Esophagus muscularis mucosa (tissue), 4 donors: ENCODE measurements around the gene GMDS. TPM values are rescaled to one million over a fixed set of nuclear protein-coding genes. Genes with fewer than 3 reads are reported as not detected.

ENCODE experiments used
- DNase-seq: peaks from one replicate; pipeline ENCODE4 v3.0.0-alpha.2; 2017; ENCODE audit errors: extremely low spot score
- H3K27ac ChIP-seq, 4 donors: fragments of 200-600 bp; sonication (generic); replicated peaks in 1 of 4; 1 replicate in 3 of 4; 2 replicates in 1 of 4; pipeline ENCODE4 v1.5.1; 2016 to 2019; ENCODE audit warnings: mild to moderate bottlenecking in 1 of 4
- H3K27me3 ChIP-seq, 4 donors: fragments of 200-600 bp; sonication (generic); one replicate each; pipeline versions ENCODE4 v1.5.1 to v1.6.0; 2016 to 2019
- H3K36me3 ChIP-seq, 4 donors: fragments of 200-600 bp; sonication (generic); one replicate each; pipeline ENCODE4 v1.5.1; 2016 to 2019
- H3K4me1 ChIP-seq, 4 donors: fragments of 200-600 bp; sonication (generic); one replicate each; pipeline ENCODE4 v1.5.1; 2016 to 2019
- H3K4me3 ChIP-seq, 4 donors: fragments of 200-600 bp; sonication (generic); 1 replicate in 2 of 4; 2 replicates in 2 of 4; pipeline ENCODE4 v1.5.1; 2016 to 2019; ENCODE audit warnings: mild to moderate bottlenecking in 4 of 4, moderate library complexity in 1 of 4
- H3K9me3 ChIP-seq, 4 donors: fragments of 200-600 bp; sonication (generic); 1 replicate in 3 of 4; 2 replicates in 1 of 4; pipeline ENCODE4 v1.5.1; 2016 to 2019
- EP300 ChIP-seq: sonication (generic); formaldehyde crosslinking; IDR thresholded peaks from one replicate; pipeline ENCODE4 v1.6.1; 2017; ENCODE audit warnings: antibody characterized with exemption
- POLR2A ChIP-seq: fragments of 450-650 bp; IDR thresholded peaks from one replicate; pipeline ENCODE4 v1.6.1; 2017; ENCODE audit warnings: antibody characterized with exemption, moderate library complexity, mild to moderate bottlenecking, low read depth
- POLR2AphosphoS5 ChIP-seq, 2 donors: sonication (generic); formaldehyde crosslinking; IDR thresholded peaks; one replicate each; pipeline ENCODE4 v1.6.1; 2017; ENCODE audit warnings: antibody characterized with exemption in 2 of 2
- WGBS: methylation state at CpG from one replicate; pipeline ENCODE4 v1.1.5; 2018; 5-methylcytosine and 5-hydroxymethylcytosine counted together
- intact Hi-C: fragments of 100-400 bp; cut with DNase I; formaldehyde crosslinking; loops from one replicate; pipeline ENCODE4 v1.15.1; 2023
- total RNA-seq, 4 donors: library from RNA; depleted of rRNA; stranded (reverse); fragments of >200 nt; gene quantifications; one replicate each; pipeline versions ENCODE4 v1.1.0 to v1.2.1, GENCODE V29; 2016
- TF ChIP-seq, protein P1 (sequence below), 3 experiments: fragments of 200-600 bp in 2 of 3; fragments of 450-650 bp in 1 of 3; sonication (generic) in 2 of 3; IDR thresholded peaks; one replicate each; pipeline ENCODE4 v1.5.1; 2017 to 2019; ENCODE audit warnings: antibody characterized with exemption in 3 of 3, mild to moderate bottlenecking in 2 of 3, moderate library complexity in 1 of 3

The GMDS gene
- total RNA-seq, 4 donors from 2014 or later: 3.6 to 14.1 (median 6.0) TPM

DNA sequence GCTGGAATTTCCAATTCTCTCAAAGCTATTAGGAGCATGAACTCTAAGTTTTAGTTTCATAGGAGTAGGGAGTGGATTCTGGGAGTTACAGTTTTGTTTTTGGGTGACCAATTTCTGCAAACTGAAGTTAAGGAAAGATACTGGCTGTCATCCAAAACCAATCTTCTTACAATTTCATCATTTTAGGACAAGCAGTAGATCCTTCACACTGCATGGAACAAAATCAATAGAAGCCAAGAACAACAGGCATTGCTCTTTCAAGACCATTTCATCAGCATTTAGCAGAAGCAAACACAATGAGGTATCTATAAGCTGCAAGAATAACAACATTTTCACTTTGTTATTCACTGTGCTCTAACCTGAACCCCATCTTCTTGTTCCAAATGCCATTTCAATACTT lies 173.0 kb downstream of the GMDS start:
- Histone ChIP-seq H3K4me1 (no peaks in the 10 kb centered on the region), H3K4me3 (no peak overlapping the region), H3K9me3 (no peaks in the 10 kb centered on the region), H3K36me3 (no peaks in the 10 kb centered on the region), H3K27ac (no peak overlapping the region), H3K27me3 (no peaks in the 10 kb centered on the region)
- TF ChIP-seq, protein P1, sequence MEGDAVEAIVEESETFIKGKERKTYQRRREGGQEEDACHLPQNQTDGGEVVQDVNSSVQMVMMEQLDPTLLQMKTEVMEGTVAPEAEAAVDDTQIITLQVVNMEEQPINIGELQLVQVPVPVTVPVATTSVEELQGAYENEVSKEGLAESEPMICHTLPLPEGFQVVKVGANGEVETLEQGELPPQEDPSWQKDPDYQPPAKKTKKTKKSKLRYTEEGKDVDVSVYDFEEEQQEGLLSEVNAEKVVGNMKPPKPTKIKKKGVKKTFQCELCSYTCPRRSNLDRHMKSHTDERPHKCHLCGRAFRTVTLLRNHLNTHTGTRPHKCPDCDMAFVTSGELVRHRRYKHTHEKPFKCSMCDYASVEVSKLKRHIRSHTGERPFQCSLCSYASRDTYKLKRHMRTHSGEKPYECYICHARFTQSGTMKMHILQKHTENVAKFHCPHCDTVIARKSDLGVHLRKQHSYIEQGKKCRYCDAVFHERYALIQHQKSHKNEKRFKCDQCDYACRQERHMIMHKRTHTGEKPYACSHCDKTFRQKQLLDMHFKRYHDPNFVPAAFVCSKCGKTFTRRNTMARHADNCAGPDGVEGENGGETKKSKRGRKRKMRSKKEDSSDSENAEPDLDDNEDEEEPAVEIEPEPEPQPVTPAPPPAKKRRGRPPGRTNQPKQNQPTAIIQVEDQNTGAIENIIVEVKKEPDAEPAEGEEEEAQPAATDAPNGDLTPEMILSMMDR (IDR thresholded peaks at IDR 0.05): no peak
- TF ChIP-seq POLR2A: no peak
- no peak for TF ChIP-seq EP300
- TF ChIP-seq POLR2AphosphoS5 (IDR thresholded peaks at IDR 0.05): no peak
- intact Hi-C loops: no loop called here
- no peak for DNase-seq

DNA sequence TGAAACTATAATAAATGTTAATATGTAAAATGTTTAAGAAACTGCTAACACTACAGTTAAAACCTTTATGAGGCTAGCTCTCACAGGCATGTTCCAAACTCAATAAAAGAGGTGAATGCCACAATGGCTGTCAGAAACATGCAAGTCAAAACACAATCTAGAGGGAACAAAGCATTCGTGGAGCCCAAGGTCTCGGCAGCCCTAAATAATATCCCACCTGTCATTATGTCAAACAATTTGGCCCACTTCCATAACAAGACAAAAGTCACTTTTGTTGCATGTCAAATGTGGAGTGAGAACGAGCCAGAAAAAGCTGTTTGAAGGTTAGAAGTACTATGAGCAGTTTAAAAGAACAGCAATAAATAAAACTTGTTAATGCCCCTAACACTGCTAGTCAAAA lies 181.9 kb downstream of the GMDS start:
- 53% methylated on average over 3 of the region's 3 CpGs for WGBS
- H3K27ac ChIP-seq: no peak overlapping the region
- TF ChIP-seq EP300 (no peak), POLR2AphosphoS5 (IDR thresholded peaks at IDR 0.05) (no peak), POLR2A (no peak)
- TF ChIP-seq, protein P1 (IDR thresholded peaks at IDR 0.05): no peak

DNA sequence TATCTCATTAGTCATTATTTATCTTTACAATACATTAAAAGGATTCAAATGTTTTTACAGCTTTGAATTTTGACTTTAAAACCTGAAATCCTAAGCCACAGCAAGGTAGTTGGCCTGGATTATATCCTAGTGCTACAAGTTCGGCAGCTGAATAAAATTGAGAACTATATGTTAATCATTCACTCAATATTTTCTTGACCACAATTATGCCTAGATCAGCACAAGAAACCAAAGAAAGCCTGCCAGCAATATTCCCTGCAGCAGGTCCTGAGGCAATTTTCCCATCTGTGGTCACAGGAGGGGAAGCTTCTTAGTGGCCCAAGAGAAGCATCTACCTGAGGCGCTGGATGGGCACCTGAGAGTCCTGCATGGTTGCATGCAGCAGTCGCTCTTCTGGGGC lies 183.5 kb downstream of the GMDS start:
- H3K4me1 ChIP-seq: peaks cover 0 to 4% (median 2%) of the 10 kb centered on the region in 4 donors
- no peaks in the 10 kb centered on the region for H3K27me3 ChIP-seq
- no peak for DNase-seq
- TF ChIP-seq EP300: no peak
- no peak for TF ChIP-seq POLR2AphosphoS5 (IDR thresholded peaks at IDR 0.05)
- no peak for TF ChIP-seq POLR2A
- TF ChIP-seq, protein P1 (IDR thresholded peaks at IDR 0.05): no peak
- H3K36me3 ChIP-seq: no peaks in the 10 kb centered on the region
- 95% methylated on average over 3 of the region's 3 CpGs for WGBS
- no peak overlapping the region for H3K4me3 ChIP-seq
- no peak overlapping the region for H3K27ac ChIP-seq
- H3K9me3 ChIP-seq: no peaks in the 10 kb centered on the region
- intact Hi-C loops: no loop called here

More for the DNA sequence above, 181.9 kb downstream of the GMDS start:
- Histone ChIP-seq H3K4me3 (no peak overlapping the region), H3K27me3 (no peaks in the 10 kb centered on the region), H3K9me3 (no peaks in the 10 kb centered on the region), H3K36me3 (no peaks in the 10 kb centered on the region), H3K4me1 (peaks cover 0 to 4% (median 2%) of the 10 kb centered on the region in 4 donors)
- DNase-seq: no peak
- intact Hi-C loops: no loop called here

DNA sequence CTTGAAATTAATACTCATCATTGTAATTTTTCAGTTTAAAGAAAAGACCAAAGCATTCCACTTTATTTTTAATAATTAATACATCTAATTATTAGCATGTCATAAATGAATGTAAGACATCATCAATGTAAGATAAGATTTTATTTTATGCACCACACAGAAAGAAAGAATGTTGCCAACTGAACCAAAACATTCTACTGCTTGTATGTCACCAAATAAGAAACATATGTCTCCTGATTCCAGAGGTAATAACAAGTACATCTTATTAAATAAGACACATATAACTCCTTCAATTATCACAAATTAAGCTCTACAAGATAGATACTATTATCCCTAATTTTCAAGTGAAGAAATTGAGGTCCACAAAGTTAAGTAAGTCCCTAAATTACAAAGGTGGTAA lies 189.5 kb downstream of the GMDS start:
- H3K4me1 ChIP-seq: no peaks in the 10 kb centered on the region
- TF ChIP-seq, protein P1 (IDR thresholded peaks at IDR 0.05): no peak
- TF ChIP-seq EP300 (no peak), POLR2A (no peak), POLR2AphosphoS5 (IDR thresholded peaks at IDR 0.05) (no peak)
- no peaks in the 10 kb centered on the region for H3K36me3 ChIP-seq
- no peak for DNase-seq
- no peaks in the 10 kb centered on the region for H3K27me3 ChIP-seq
- H3K9me3 ChIP-seq: no peaks in the 10 kb centered on the region
- intact Hi-C loops: no loop called here
- no peak overlapping the region for H3K4me3 ChIP-seq
- no peak overlapping the region for H3K27ac ChIP-seq

DNA sequence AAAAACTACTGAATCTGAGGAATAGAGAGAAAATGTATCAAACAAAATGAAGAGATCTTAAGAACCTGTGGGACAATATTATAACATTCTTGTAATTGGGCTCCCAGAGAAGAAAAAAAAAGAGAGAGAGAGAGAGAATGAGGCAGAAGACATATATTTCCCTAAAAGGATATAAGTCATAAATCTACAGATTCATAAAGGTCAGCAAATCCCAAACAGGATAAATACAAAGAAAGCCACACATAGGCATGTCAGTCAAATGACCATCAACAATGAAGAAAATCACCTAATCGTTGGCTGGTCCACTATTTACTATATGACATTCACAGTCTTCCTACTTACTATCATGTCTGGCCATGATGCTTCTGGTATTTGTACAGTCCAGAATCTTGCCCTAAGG lies 190.3 kb downstream of the GMDS start:
- no peaks in the 10 kb centered on the region for H3K4me1 ChIP-seq
- no peak overlapping the region for H3K4me3 ChIP-seq
- no peaks in the 10 kb centered on the region for H3K9me3 ChIP-seq
- intact Hi-C loops: no loop called here
- no peak for DNase-seq
- no peaks in the 10 kb centered on the region for H3K27me3 ChIP-seq
- TF ChIP-seq, protein P1 (IDR thresholded peaks at IDR 0.05): no peak
- TF ChIP-seq POLR2AphosphoS5 (IDR thresholded peaks at IDR 0.05) (no peak), EP300 (no peak), POLR2A (no peak)
- no peak overlapping the region for H3K27ac ChIP-seq
- 84% methylated on average over 1 of the region's 1 CpG for WGBS
- H3K36me3 ChIP-seq: no peaks in the 10 kb centered on the region
